Heart right ventricle (tissue), 16 donors: ENCODE results near the gene STAU1. TPM values are rescaled to one million over a fixed set of nuclear protein-coding genes. Genes with fewer than 3 reads are reported as not detected.
"Not testable (repeated sequence)": the region's sequence is repeated elsewhere in the genome, so short reads cannot be mapped to it uniquely, and the experiment has no call there.

Experiments
- ATAC-seq, 8 donors: fragments of 200-7000 bp; cut with Tn5 transposase; one replicate each; pipeline ENCODE4 v1.9.1; 2020; ENCODE audit warnings: mild to moderate bottlenecking in 8 of 8, moderate library complexity in 8 of 8, moderate number of reproducible peaks in 1 of 8
- DNase-seq, 2 donors: peaks; one replicate each; pipeline ENCODE4 v3.0.0-alpha.2; 2020
- H3K27ac ChIP-seq, 10 donors: fragments of 200-600 bp; sonication (generic) in 2 of 10; one replicate each; pipeline versions ENCODE4 v1.5.0 to v1.8.0; 2020 to 2022; ENCODE audit warnings: mild to moderate bottlenecking in 3 of 10
- H3K27me3 ChIP-seq, 7 donors: fragments of 200-600 bp; one replicate each; pipeline ENCODE4 v1.8.0; 2021 to 2022; ENCODE audit warnings: mild to moderate bottlenecking in 2 of 7
- H3K36me3 ChIP-seq, 9 donors: fragments of 200-600 bp; sonication (generic) in 1 of 9; one replicate each; pipeline versions ENCODE4 v1.5.0 to v1.8.0; 2020 to 2022; ENCODE audit warnings: mild to moderate bottlenecking in 2 of 9
- H3K4me1 ChIP-seq, 9 donors: fragments of 200-600 bp; sonication (generic) in 1 of 9; one replicate each; pipeline versions ENCODE4 v1.5.0 to v1.8.0; 2020 to 2022; ENCODE audit warnings: mild to moderate bottlenecking in 4 of 9
- H3K4me3 ChIP-seq, 10 donors: fragments of 200-600 bp; sonication (generic) in 2 of 10; one replicate each; pipeline versions ENCODE4 v1.5.0 to v1.8.0; 2020 to 2022; ENCODE audit warnings: mild to moderate bottlenecking in 7 of 10, moderate library complexity in 2 of 10
- H3K9me3 ChIP-seq, 11 donors: fragments of 200-600 bp in 10 of 11; sonication (generic) in 2 of 11; one replicate each; pipeline versions ENCODE4 v1.5.0 to v1.8.0; 2013 to 2022; ENCODE audit warnings: mild to moderate bottlenecking in 2 of 11, control low read depth in 1 of 11, moderate library complexity in 1 of 11
- WGBS, 2 donors: extraction: QIAGEN DNeasy Blood & Tissue Kit; methylation state at CpG; one replicate each; pipeline ENCODE4 v1.1.7; 2013; ENCODE audit warnings: inconsistent platforms in 1 of 2; 5-methylcytosine and 5-hydroxymethylcytosine counted together
- intact Hi-C, 10 donors: fragments of 100-400 bp; cut with DNase I; formaldehyde crosslinking; loops; one replicate each; pipeline versions ENCODE4 v1.11.1 to v1.14.2; 2022
- polyA plus RNA-seq, 2 donors: library from polyadenylated mRNA; stranded (reverse); fragments of 200-250 nt; gene quantifications; one replicate each; pipeline ENCODE4 v1.2.3, GENCODE V29; 2013
- total RNA-seq, 10 donors: library from RNA; stranded (reverse); fragmentation: NEBNext Ultra II Directional in 3 of 10; extraction: Animal tissue kit (Norgen Biotek cat#: 25700) in 3 of 10; gene quantifications; one replicate each; pipeline versions ENCODE4 v1.2.1 to v1.2.4, GENCODE V29; 2021 to 2023
- TF ChIP-seq, protein P1 (sequence below), 9 donors: fragments of 200-600 bp; sonication (generic) in 2 of 9; IDR thresholded peaks; one replicate each; pipeline versions ENCODE4 v1.5.0 to v1.8.0; 2021 to 2022; ENCODE audit warnings: antibody characterized with exemption in 9 of 9, mild to moderate bottlenecking in 5 of 9, moderate library complexity in 1 of 9
- donor health status: Arrhythmogenic right ventricular cardiomyopathy.
- donor health status: ischemic (EF 13 %, LVEDD 7.1; RV severe dilation, severe dysfunction).
- donor health status: healthy with polysubstance abuse.
- donor health status: DM: no; HTN: yes; CAD: no.
- donor health status: DM: no; HTN: no; CAD: no.
- donor health status: ischemic (EF 25% LVEDD 6.9; RV normal size, moderate dysfunction).
- donor health status: ischemic (EF 25% LVEDD 5.7; RV mildly dilated, moderate dysfunction).
- donor health status: healthy.
- donor health status: DM: yes; HTN: yes; CAD: no.
- donor health status: Ischemic cardiomyopathy.
- donor health status: ischemic (EF 35%, LVEDD 5.7; RV mildly dilated, moderate dysfunction).
- donor health status: nonischemic (EF 11% LVEDD 7.7; RV severe dilation, severe dysfunction).
- donor health status: DM: yes; HTN: yes; CAD: no.
- donor health status: PGD.
- donor health status: ischemic (EF 29% LVEDD 5.4; RV normal size, mild dysfunction).
- donor health status: nonischemic (EF 23%, LVEDD 6.1; RV moderate dilation, normal function).

The STAU1 gene
- total and polyA plus RNA-seq, 12 donors = 18.0 to 94.3 (median 66.5) TPM

DNA sequence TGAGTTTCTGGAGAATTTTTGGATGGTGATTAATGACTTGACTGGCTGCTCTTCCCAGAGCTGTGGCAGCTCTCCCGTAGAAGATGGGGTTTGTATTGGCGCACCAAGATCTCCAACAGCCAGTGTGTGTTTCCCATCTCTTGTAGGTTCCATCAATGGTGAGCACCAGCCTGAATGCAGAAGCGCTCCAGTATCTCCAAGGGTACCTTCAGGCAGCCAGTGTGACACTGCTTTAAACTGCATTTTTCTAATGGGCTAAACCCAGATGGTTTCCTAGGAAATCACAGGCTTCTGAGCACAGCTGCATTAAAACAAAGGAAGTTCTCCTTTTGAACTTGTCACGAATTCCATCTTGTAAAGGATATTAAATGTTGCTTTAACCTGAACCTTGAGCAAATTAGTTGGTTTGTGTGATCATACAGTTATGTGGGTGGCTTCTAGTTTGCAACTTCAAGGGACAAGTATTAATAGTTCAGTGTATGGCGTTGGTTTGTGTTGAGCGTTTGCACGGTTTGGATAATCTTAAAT lies 91.9 kb downstream of the STAU1 start:
- ATAC-seq (no peak), DNase-seq (no peak)
- H3K36me3 ChIP-seq = peaks cover 0 to 98% (median 40%) of the 10 kb centered on the region in 9 donors
- no peak overlapping the region for H3K27ac ChIP-seq
- 87 to 92% methylated on average over 7 of the region's 7 CpGs for WGBS, 2 donors
- no peaks in the 10 kb centered on the region for H3K27me3 ChIP-seq
- intact Hi-C loops = no loop called here
- no peaks in the 10 kb centered on the region for H3K9me3 ChIP-seq
- peaks cover 0 to 13% (median 0%) of the 10 kb centered on the region in 9 donors for H3K4me1 ChIP-seq
- TF ChIP-seq, protein P1, sequence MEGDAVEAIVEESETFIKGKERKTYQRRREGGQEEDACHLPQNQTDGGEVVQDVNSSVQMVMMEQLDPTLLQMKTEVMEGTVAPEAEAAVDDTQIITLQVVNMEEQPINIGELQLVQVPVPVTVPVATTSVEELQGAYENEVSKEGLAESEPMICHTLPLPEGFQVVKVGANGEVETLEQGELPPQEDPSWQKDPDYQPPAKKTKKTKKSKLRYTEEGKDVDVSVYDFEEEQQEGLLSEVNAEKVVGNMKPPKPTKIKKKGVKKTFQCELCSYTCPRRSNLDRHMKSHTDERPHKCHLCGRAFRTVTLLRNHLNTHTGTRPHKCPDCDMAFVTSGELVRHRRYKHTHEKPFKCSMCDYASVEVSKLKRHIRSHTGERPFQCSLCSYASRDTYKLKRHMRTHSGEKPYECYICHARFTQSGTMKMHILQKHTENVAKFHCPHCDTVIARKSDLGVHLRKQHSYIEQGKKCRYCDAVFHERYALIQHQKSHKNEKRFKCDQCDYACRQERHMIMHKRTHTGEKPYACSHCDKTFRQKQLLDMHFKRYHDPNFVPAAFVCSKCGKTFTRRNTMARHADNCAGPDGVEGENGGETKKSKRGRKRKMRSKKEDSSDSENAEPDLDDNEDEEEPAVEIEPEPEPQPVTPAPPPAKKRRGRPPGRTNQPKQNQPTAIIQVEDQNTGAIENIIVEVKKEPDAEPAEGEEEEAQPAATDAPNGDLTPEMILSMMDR (IDR thresholded peaks at IDR 0.05) = no peak
- no peak overlapping the region for H3K4me3 ChIP-seq

DNA sequence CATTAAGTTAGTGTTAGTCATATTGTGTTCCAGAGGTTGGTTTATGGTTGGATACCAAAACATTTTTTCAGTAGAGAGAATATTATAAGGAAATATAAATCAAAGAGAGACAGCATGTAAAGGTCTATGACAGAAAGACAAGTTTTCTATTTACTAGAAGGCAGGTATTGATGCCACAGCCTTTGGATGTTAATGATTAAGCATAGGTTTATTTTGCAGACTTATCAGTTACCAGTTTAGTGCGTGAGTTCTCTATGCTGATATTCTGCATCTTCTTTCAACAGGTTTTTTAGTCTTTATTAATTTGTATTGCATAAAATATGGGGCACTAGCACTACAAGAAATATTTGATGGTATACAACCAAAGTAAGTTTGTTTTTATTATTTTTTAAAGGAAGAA lies 96.4 kb downstream of the STAU1 start:
- H3K27ac ChIP-seq = no peak overlapping the region
- no peaks in the 10 kb centered on the region for H3K4me1 ChIP-seq
- H3K9me3 ChIP-seq = no peaks in the 10 kb centered on the region
- ATAC-seq (no peak), DNase-seq (no peak)
- H3K27me3 ChIP-seq = no peaks in the 10 kb centered on the region
- TF ChIP-seq, protein P1 (IDR thresholded peaks at IDR 0.05) = no peak
- no peak overlapping the region for H3K4me3 ChIP-seq
- peaks cover 0 to 100% (median 67%) of the 10 kb centered on the region in 9 donors for H3K36me3 ChIP-seq
- intact Hi-C loops = no loop called here
- 98 to 100% methylated on average over 1 of the region's 1 CpG for WGBS, 2 donors

DNA sequence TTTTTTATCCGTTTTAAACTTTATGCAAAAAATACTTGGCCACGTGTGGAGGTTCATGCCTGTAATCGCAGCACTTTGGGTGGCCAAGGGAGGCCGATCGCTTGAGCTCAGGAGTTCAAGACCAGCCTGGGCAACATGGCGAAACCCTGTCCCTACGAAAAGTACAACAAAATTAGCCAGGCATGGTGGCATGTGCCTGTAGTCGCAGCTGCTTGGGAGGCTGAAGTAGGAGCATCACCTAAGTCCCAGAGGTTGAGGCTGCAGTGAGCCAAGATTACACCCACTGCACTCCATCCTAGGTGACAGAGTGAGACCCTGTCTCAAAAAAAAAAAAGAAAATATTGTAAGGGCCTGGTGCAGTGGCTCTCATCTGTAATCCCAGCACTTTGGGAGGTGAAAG lies 97.0 kb downstream of the STAU1 start:
- Histone ChIP-seq H3K4me1 (no peaks in the 10 kb centered on the region), H3K4me3 (no peak overlapping the region), H3K36me3 (peaks cover 0 to 100% (median 72%) of the 10 kb centered on the region in 9 donors), H3K27ac (no peak overlapping the region), H3K27me3 (no peaks in the 10 kb centered on the region), H3K9me3 (no peaks in the 10 kb centered on the region)
- intact Hi-C loops = no loop called here
- no peak for DNase-seq
- no peak for ATAC-seq
- 96 to 97% methylated on average over 8 of the region's 8 CpGs for WGBS, 2 donors
- TF ChIP-seq, protein P1 (IDR thresholded peaks at IDR 0.05) = no peak

DNA sequence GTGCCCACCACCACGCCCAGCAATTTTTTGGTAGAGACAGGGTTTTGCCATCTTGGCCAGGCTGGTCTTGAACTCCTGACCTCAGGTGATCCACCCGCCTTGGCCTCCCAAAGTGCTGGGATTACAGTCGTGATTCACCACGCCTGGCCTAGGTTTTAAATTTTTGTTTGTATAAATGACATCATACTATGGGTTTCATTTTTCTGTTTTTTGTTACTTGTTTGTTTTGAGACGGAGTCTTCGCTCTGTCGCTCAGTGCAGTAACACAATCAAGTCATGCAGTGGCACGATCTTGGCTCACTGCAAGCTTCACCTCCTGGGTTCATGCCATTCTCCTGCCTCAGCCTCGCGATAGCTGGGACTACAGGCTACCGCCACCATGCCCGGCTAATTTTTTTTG lies 105.8 kb downstream of the STAU1 start:
- H3K4me1 ChIP-seq, DNase-seq, H3K27me3 ChIP-seq, ATAC-seq, H3K27ac ChIP-seq, H3K9me3 ChIP-seq, H3K4me3 ChIP-seq: not testable (repeated sequence)
- intact Hi-C loops = loop anchor here in 1 of 10 donors (5.0 kb wide), 1 partner anchor 70 kb away; no protein-coding TSS in a partner anchor
- H3K36me3 ChIP-seq = peaks cover 0 to 100% (median 69%) of the 10 kb centered on the region in 9 donors
- 97% methylated on average over 12 of the region's 12 CpGs for WGBS, 2 donors

DNA sequence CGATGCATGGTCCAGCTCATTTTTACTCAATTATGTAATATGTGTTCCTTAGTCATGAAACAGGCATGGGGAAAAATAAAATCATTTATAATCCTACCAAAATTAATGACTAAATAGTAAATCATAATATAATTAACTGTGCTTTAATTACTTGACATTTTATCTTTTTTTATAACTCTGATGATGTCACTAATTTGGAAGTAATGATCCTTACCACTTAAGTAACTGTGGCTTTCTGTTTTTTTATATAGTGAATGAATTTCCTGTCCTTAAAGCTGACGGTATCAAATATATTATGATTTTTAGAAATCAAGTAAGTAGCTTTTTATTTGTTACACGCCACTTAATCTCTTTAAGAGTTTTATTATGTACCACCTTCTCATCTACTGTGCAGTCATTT lies 109.8 kb downstream of the STAU1 start:
- no peaks in the 10 kb centered on the region for H3K27me3 ChIP-seq
- intact Hi-C loops = no loop called here
- TF ChIP-seq, protein P1 (IDR thresholded peaks at IDR 0.05) = no peak
- H3K36me3 ChIP-seq = peaks cover 0 to 98% (median 76%) of the 10 kb centered on the region in 9 donors
- no peak for ATAC-seq
- no peak overlapping the region for H3K4me3 ChIP-seq
- H3K9me3 ChIP-seq = no peaks in the 10 kb centered on the region
- DNase-seq = no peak
- no peaks in the 10 kb centered on the region for H3K4me1 ChIP-seq
- WGBS, 2 donors = 91 to 95% methylated on average over 3 of the region's 3 CpGs
- no peak overlapping the region for H3K27ac ChIP-seq
